ENCODE measurements around the gene FILIP1L. TPM values are rescaled to one million over a fixed set of nuclear protein-coding genes. Genes with fewer than 3 reads are reported as not detected.
A peak's percentile ranks its signal among the peaks of the same experiment; 100 is the strongest.

The FILIP1L gene
- total and polyA plus RNA-seq, 2 donors (not counting 1 experiment from before 2014, with no cell fraction given), result 0.32 to 0.48 TPM

GRCh38 chr3:100045696-100046095 is 68.6 kb downstream of the FILIP1L start:
- H3K27ac Mint-ChIP-seq, result peak overlapping the region; percentile 77
- H3K4me3 Mint-ChIP-seq, result peak overlapping the region; percentile 55
- no peaks in the 10 kb centered on the region for H3K9me3 Mint-ChIP-seq (ENCODE audit: insufficient read depth)
- ChIA-PET POLR2A (no interaction called here), CTCF (interaction anchor here (0.7 to 1.0 kb wide), 2 partner anchors 25 to 215 kb away, joined by 4 to 5 read pairs; no protein-coding TSS in a partner anchor)
- Histone ChIP-seq H3K4me3 (ENCODE audit: control extremely low read depth in 1 of 5, extremely low read depth in 1 of 5, insufficient read depth in 1 of 5, low read depth in 2 of 5, low read length in 4 of 5) (no peak overlapping the region), H3K27ac (ENCODE audit: low read length in 2 of 2) (peak overlapping the region; percentile 75 to 82), H3K27me3 (replicated peaks in 1 of 4; ENCODE audit: control extremely low read depth in 1 of 4, control insufficient read depth in 3 of 4, insufficient read depth in 4 of 4, low read length in 3 of 4) (no peaks in the 10 kb centered on the region), H3K9ac (ENCODE audit: low read length) (no peak overlapping the region), H3K4me2 (replicated peaks; ENCODE audit: low read depth, low read length, poor library complexity, severe bottlenecking) (peak overlapping the region; percentile 69), H4K20me1 (ENCODE audit: control insufficient read depth, insufficient read depth, low read length, poor library complexity, severe bottlenecking) (no peaks in the 10 kb centered on the region), H3K9me3 (ENCODE audit: control extremely low read depth in 1 of 3, control insufficient read depth in 2 of 3, insufficient read depth in 1 of 3, low read length in 2 of 3) (no peaks in the 10 kb centered on the region), H3K79me2 (ENCODE audit: control insufficient read depth, insufficient read depth, low read length) (no peaks in the 10 kb centered on the region), H3K36me3 (replicated peaks in 1 of 2; ENCODE audit: control extremely low read depth in 1 of 2, control insufficient read depth in 1 of 2, extremely low read depth in 1 of 2, insufficient read depth in 2 of 2, low read length in 1 of 2) (no peaks in the 10 kb centered on the region), H2AFZ (ENCODE audit: insufficient read depth, low read depth, low read length, poor library complexity, severe bottlenecking) (no peak overlapping the region), H3K4me1 (ENCODE audit: control insufficient read depth in 2 of 2, insufficient read depth in 2 of 2, low read length in 2 of 2) (peaks cover 62 to 68% of the 10 kb centered on the region in 2 donors)
- peaks cover 78% of the 10 kb centered on the region for H3K4me1 Mint-ChIP-seq
- 81% methylated on average over 3 of the region's 3 CpGs for WGBS (ENCODE audit: insufficient coverage)
- intact Hi-C loops (cut with micrococcal nuclease), result loop anchor here (2.0 to 10.0 kb wide), 4 partner anchors 23 to 1141 kb away; partner anchors contain the start of genes CMSS1 and DCBLD2
- TF ChIP-seq EZH2 (IDR thresholded peaks at IDR 0.05; ENCODE audit: borderline replicate concordance, insufficient read depth, low read depth, low read length, poor library complexity, severe bottlenecking) (no peak), CTCF (IDR thresholded peaks at IDR 0.05) (no peak)
- no peaks in the 10 kb centered on the region for H3K27me3 Mint-ChIP-seq
- DNase-seq (peak; percentile 8), ATAC-seq (ENCODE audit: low read depth) (no peak)

- H3K27ac Mint-ChIP-seq, result peak overlapping the region; percentile 92
- no peaks in the 10 kb centered on the region for H3K9me3 ChIP-seq (ENCODE audit: control extremely low read depth in 1 of 3, control insufficient read depth in 2 of 3, insufficient read depth in 1 of 3, low read length in 2 of 3)
- POLR2A ChIA-PET, result interaction anchor here (0.6 to 1.9 kb wide), 3 partner anchors 22 to 273 kb away, joined by 3 to 4 read pairs (median 4); no protein-coding TSS in a partner anchor
- no peaks in the 10 kb centered on the region for H3K27me3 ChIP-seq (replicated peaks in 1 of 4; ENCODE audit: control extremely low read depth in 1 of 4, control insufficient read depth in 3 of 4, insufficient read depth in 4 of 4, low read length in 3 of 4)
- TF ChIP-seq CTCF (IDR thresholded peaks at IDR 0.05) (no peak), EZH2 (IDR thresholded peaks at IDR 0.05; ENCODE audit: borderline replicate concordance, insufficient read depth, low read depth, low read length, poor library complexity, severe bottlenecking) (no peak)
- H3K36me3 ChIP-seq (replicated peaks in 1 of 2; ENCODE audit: control extremely low read depth in 1 of 2, control insufficient read depth in 1 of 2, extremely low read depth in 1 of 2, insufficient read depth in 2 of 2, low read length in 1 of 2), result no peaks in the 10 kb centered on the region
- peak overlapping the region; percentile 69 for H3K4me2 ChIP-seq (replicated peaks; ENCODE audit: low read depth, low read length, poor library complexity, severe bottlenecking)
- DNase-seq (peak; percentile 83), ATAC-seq (ENCODE audit: low read depth) (peak; percentile 81)
- H3K4me1 ChIP-seq (ENCODE audit: control insufficient read depth in 2 of 2, insufficient read depth in 2 of 2, low read length in 2 of 2), result peaks cover 67 to 76% of the 10 kb centered on the region in 2 donors
- H3K79me2 ChIP-seq (ENCODE audit: control insufficient read depth, insufficient read depth, low read length), result no peaks in the 10 kb centered on the region
- H3K9me3 Mint-ChIP-seq (ENCODE audit: insufficient read depth), result no peaks in the 10 kb centered on the region
- H3K4me3 ChIP-seq (ENCODE audit: control extremely low read depth in 1 of 5, extremely low read depth in 1 of 5, insufficient read depth in 1 of 5, low read depth in 2 of 5, low read length in 4 of 5), result no peak overlapping the region
- H3K9ac ChIP-seq (ENCODE audit: low read length), result peak overlapping the region; percentile 5
- intact Hi-C loops (cut with micrococcal nuclease), result loop anchor here (1.0 to 10.0 kb wide), 4 partner anchors 107 to 1140 kb away; partner anchors contain the start of genes DCBLD2, LNP1, TBC1D23 and TOMM70
- no peaks in the 10 kb centered on the region for H3K27me3 Mint-ChIP-seq
- H3K4me1 Mint-ChIP-seq, result peaks cover 86% of the 10 kb centered on the region
- peak overlapping the region; percentile 56 for H3K4me3 Mint-ChIP-seq
- CTCF ChIA-PET, result interaction anchor here (1.0 to 3.4 kb wide), 5 partner anchors 9 to 213 kb away, joined by 3 to 17 read pairs (median 4); no protein-coding TSS in a partner anchor
- no peaks in the 10 kb centered on the region for H4K20me1 ChIP-seq (ENCODE audit: control insufficient read depth, insufficient read depth, low read length, poor library complexity, severe bottlenecking)
- H3K27ac ChIP-seq (ENCODE audit: low read length in 2 of 2), result peak overlapping the region; percentile 75 to 82
- no peak overlapping the region for H2AFZ ChIP-seq (ENCODE audit: insufficient read depth, low read depth, low read length, poor library complexity, severe bottlenecking)
Observed at GRCh38 chr3:100044369-100044768, 69.9 kb downstream of the FILIP1L start.

Data from B cell (primary cell).